AG20443 (cell line): ENCODE measurements around the gene HIVEP3.
A peak's percentile ranks its signal among the peaks of the same experiment; 100 is the strongest.

Source experiments
- DNase-seq: peaks from one replicate; pipeline ENCODE4 v3.0.0; 2012; ENCODE audit warnings: low spot score, mixed read lengths

Gene HIVEP3

GRCh38 chr1:41874151-41874719, 44.5 kb downstream of the HIVEP3 start:
- no peak for DNase-seq

- no peak for DNase-seq
These were observed 46.6 kb downstream of the HIVEP3 start for GRCh38 chr1:41872074-41872473.

GRCh38 chr1:41870076-41870562, 48.6 kb downstream of the HIVEP3 start:
- DNase-seq = peak; percentile 42

- DNase-seq = no peak
These were observed 50.3 kb downstream of the HIVEP3 start for GRCh38 chr1:41868241-41868998.

- DNase-seq = no peak
These were observed 52.4 kb downstream of the HIVEP3 start for GRCh38 chr1:41866285-41866684.

- peak; percentile 32 for DNase-seq
These were observed 54.2 kb downstream of the HIVEP3 start for GRCh38 chr1:41864471-41865040.

GRCh38 chr1:41863718-41864117, 55.0 kb downstream of the HIVEP3 start:
- DNase-seq = no peak

DNA sequence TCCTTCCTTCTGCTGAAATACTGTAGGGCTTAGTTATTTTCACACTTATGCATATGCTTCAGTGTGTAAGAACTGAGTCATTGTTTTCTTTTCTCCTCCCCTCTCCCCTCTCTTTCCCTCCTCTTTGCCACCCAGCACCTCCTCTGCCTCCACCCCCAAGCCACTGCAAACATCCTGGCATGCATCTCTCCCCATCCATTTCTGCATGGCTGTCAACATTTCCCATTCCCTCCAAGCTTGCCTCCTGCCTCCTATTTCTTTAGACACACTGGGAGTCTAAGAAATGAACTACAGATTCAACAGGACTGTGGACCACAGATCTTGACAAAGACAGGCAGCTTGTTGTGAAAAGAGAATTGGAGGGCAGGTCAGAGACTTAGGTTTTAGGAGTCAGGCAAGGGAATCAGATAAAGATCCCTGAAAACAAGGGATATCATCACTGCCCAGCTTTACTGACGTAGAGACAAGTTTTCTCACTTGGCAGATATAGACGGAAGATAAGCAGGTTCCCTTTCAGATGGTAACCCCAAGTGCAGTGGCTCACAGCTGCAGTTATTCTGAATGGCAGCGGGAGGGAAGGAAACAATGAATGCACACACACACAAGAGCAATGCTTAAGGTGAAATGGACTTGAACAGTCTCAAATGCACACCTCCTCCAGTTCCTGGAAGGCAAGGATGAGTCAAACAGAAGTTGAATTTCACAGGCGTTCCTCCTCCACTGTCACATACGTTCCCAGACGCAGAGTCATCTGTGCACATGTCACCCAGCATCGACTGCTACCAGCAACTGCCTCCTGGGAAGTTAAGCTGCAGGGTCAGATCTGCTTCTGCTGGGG, 56.1 kb downstream of the HIVEP3 start:
- peak; percentile 80 for DNase-seq

DNA sequence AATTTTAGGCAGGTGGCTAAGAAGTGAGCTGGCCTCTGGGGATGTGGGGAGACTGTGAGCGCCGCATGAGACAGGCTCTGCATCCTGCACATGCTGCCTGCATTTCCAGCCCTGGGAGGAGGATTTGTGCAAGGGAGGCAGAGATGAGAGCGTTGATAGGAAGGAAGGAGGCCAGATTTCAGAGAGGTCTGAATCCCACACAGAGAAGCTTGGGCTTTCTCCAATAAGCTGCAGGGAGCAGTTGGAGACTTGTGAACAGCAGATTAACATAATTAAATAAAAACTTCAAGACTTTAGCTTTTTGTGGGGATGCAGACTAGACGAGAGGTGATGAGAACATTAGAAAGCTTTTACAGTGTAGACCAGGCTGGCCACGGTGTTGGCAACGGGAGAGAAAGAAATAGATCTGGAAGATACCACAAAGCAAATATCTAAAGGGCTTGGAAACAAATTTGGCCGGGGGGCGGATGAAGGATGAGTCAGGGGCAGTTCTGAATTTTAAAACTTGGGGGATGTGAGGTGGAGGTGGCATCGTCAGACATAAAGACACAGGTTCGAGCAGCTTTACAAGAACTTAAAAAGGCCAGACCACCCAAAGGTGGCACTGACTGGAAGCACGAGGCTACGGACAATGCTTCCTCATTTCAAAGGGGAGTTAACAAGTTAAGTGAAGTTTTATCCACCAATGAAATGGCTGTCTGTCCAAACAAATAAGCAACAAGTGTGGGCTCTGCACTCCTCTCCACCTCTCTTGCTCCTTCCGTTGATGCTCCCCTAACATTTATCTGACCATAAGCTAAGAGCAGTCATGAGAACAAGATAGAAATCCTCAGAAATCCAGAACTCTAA, 57.0 kb downstream of the HIVEP3 start:
- no peak for DNase-seq

DNA sequence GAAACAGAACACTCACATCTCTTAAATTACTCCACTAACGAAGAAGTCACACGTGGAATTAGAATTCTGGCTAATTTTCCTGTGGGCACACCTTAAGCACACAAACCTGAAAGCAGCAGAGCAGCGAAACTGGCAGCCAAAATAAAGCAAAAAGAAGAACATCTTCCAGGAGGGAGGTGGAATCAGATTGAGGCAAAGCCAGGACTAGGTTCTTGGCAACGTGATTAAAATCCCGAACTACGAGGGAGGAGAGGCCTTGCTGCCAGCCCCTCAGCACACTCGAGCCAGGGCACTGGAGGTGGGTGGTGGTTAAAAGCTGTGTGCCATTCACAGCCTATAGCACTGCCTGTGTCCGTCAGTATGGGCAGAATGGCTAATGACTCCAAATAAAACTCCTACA, 58.0 kb downstream of the HIVEP3 start:
- no peak for DNase-seq

GRCh38 chr1:41860214-41860613, 58.5 kb downstream of the HIVEP3 start:
- no peak for DNase-seq

DNA sequence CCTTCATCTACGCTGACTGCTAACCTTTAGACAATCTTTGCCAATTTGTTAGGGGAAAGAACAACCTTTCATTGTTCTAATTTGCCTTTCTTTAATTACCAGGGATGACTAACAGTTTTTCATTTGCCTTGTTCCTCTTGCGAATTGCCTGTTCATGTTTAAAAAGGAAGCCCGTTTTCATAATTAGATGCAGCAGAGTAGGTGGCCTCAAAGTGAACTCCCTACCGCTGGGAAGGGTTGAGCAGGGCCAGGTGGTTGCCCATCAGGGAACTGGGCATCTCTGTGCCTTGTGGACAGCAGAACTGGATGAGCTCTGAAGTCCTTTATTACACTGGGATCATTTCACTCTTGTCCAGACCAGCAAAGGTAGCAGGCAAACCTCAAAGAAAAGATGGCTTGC, 59.0 kb downstream of the HIVEP3 start:
- DNase-seq = no peak

GRCh38 chr1:41856944-41857285, 61.8 kb downstream of the HIVEP3 start:
- DNase-seq = peak; percentile 71

DNA sequence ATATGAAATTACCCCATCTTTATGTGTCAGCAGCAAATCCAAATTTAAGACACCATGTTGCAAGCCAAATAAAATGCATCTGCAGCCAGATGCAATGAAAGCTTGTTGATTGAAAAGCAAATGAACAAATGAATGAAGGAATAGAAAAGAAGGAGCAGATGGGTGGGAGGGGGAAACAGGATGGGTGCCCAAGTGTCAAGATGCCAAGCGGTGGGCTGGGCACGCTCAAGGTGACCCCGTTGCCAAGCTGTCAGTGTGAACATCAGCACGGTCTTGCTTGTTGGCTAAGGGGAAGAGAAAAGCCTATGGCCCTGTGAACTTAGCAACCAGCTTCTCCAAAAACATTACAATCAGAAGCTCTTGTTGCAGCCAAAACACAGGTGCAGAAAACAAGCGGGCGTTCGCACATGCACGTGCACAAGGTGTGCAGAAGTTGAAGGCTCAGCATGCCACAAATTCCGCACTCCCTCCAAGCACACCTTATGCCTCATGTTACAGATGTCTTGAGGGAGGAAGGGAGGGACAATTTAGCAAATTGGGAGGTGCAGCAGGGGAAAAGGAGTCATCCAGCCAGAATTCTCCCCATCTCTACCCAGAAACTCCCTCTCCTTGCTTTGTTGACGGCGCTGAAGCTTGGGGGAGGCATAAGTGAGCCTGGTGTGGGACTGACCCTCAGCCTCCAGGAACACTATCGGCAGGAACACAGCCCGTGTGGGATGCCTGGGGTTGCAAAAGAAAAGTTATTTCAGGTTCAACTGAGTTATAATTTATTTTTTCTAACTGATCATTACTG, 62.4 kb downstream of the HIVEP3 start:
- DNase-seq = no peak

- no peak for DNase-seq
These were observed 63.0 kb downstream of the HIVEP3 start for GRCh38 chr1:41855713-41856112.

DNA sequence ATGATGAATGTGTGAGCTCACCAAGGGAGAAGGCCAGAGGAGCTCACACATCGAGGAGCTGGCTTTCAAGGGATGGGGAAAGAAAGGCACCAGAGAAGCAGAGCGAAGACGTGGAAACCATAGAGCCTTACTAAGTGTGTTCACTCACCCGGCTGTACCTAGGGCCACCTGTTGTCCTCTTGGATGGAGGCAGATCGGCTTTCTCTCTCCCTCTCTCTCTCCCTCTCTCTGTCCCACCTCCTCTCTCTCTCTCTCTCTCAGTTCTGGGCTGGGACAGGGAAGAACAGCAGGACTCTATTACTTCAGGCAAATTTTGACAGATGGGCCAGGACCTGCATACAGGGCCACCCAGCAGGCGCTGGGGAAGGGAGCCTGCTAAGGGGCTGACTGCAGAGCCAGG, 64.8 kb downstream of the HIVEP3 start:
- DNase-seq = no peak

GRCh38 chr1:41852091-41852490, 66.6 kb downstream of the HIVEP3 start:
- DNase-seq = no peak

- DNase-seq = peak; percentile 63
These were observed 67.1 kb downstream of the HIVEP3 start for GRCh38 chr1:41851589-41851988.

DNA sequence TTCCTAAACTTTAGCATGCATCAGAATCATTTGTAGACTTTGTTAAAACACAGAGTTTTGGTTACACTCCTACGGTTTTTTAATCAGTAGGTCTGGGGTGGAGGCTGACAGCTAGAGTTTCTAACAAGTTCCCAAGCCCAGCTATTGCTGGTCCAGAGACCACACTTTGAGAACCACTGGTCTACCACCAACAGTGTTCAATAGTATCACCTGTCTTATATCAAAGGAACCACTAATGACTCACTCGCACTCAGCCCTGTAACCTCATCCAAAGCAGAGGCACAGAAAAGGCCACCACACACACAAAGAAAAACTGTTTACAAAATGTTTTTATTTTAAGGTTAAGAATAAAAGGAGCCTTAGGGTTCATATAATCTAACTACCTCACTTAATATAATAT, 68.7 kb downstream of the HIVEP3 start:
- no peak for DNase-seq

- no peak for DNase-seq
These were observed 69.4 kb downstream of the HIVEP3 start for GRCh38 chr1:41849211-41849759.
